ENCODE measurements around the gene MTHFD2L.

- TF ChIP-seq, protein P1, sequence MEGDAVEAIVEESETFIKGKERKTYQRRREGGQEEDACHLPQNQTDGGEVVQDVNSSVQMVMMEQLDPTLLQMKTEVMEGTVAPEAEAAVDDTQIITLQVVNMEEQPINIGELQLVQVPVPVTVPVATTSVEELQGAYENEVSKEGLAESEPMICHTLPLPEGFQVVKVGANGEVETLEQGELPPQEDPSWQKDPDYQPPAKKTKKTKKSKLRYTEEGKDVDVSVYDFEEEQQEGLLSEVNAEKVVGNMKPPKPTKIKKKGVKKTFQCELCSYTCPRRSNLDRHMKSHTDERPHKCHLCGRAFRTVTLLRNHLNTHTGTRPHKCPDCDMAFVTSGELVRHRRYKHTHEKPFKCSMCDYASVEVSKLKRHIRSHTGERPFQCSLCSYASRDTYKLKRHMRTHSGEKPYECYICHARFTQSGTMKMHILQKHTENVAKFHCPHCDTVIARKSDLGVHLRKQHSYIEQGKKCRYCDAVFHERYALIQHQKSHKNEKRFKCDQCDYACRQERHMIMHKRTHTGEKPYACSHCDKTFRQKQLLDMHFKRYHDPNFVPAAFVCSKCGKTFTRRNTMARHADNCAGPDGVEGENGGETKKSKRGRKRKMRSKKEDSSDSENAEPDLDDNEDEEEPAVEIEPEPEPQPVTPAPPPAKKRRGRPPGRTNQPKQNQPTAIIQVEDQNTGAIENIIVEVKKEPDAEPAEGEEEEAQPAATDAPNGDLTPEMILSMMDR (IDR thresholded peaks at IDR 0.05) = no peak
- no peak for TF ChIP-seq POLR2A (IDR thresholded peaks at IDR 0.05)
These were observed 168.0 kb downstream of the MTHFD2L start for GRCh38 chr4:74325886-74326285.
